Stimulated activated CD4-positive, alpha-beta T cell treated with anti-CD3 and anti-CD28 coated beads, Interleukin-15, amount 100 ng/mL, for 48 hours (primary cell): ENCODE results near the gene LRFN2.

Experiments used
- DNase-seq, 2 donors: peaks; one replicate each; pipeline ENCODE4 v3.0.0-alpha.2; 2020; ENCODE audit warnings: low read depth in 2 of 2

Gene LRFN2

GRCh38 chr6:40349901-40350746 is 237.0 kb downstream of the LRFN2 start:
- DNase-seq, result no peak

GRCh38 chr6:40349123-40349900 is 237.9 kb downstream of the LRFN2 start:
- no peak for DNase-seq

GRCh38 chr6:40348591-40348990 is 238.6 kb downstream of the LRFN2 start:
- no peak for DNase-seq

GRCh38 chr6:40347571-40348011 is 239.6 kb downstream of the LRFN2 start:
- no peak for DNase-seq

GRCh38 chr6:40346246-40346645 is 240.9 kb downstream of the LRFN2 start:
- no peak for DNase-seq

- no peak for DNase-seq
Observed at GRCh38 chr6:40344566-40345167, 242.5 kb downstream of the LRFN2 start.

GRCh38 chr6:40343877-40344565 is 243.1 kb downstream of the LRFN2 start:
- no peak for DNase-seq

- no peak for DNase-seq
Observed at GRCh38 chr6:40343318-40343876, 243.8 kb downstream of the LRFN2 start.

GRCh38 chr6:40342723-40343122 is 244.4 kb downstream of the LRFN2 start:
- no peak for DNase-seq

- no peak for DNase-seq
Observed at GRCh38 chr6:40341726-40342125, 245.4 kb downstream of the LRFN2 start.
